SK-N-SH (cell line): ENCODE results near the gene C14orf180. TPM values are rescaled to one million over a fixed set of nuclear protein-coding genes. Genes with fewer than 3 reads are reported as not detected.

Source experiments
- CTCF ChIA-PET: fragments of 300-600, 350-600 bp; formaldehyde crosslinking; extraction: SDS; loops from one replicate; lab custom pipeline; 2021; lab: Yijun Ruan, JAX
- POLR2A ChIA-PET: fragments of 350-600 bp; sonication (Branson Sonifier 250); formaldehyde crosslinking; extraction: SDS; loops from one replicate; lab custom pipeline; 2020; ENCODE audit warnings: antibody characterized with exemption, inconsistent platforms; lab: Yijun Ruan, JAX
- DNase-seq: peaks from one replicate; pipeline ENCODE4 v3.0.0; 2012
- H2AFZ ChIP-seq: fragments of 200-600 bp; sonication (generic); 2 replicates; pipeline ENCODE4 v1.8.1; 2016; ENCODE audit warnings: antibody characterized with exemption, mild to moderate bottlenecking, low read depth
- H3F3A ChIP-seq: fragments of 200-600 bp; sonication (generic); replicated peaks from 2 replicates; pipeline ENCODE3; 2016; ENCODE audit warnings: antibody characterized with exemption, mild to moderate bottlenecking; ENCODE audit not compliant: insufficient read depth
- H3K27ac ChIP-seq, 2 experiments: fragments of 200-500 bp in 1 of 2; fragments of 200-600 bp in 1 of 2; sonication (Bioruptor generic) in 1 of 2; sonication (generic), shearing (Covaris generic) in 1 of 2; 2 replicates each; pipeline versions ENCODE4 v1.5.1 to v1.6.1; 2014 to 2016; ENCODE audit warnings: low read depth in 2 of 2, inconsistent platforms in 1 of 2, low read length in 1 of 2, mild to moderate bottlenecking in 1 of 2, mixed read lengths in 1 of 2
- H3K27me3 ChIP-seq: fragments of 200-600 bp; sonication (generic), shearing (Covaris generic); 2 replicates; pipeline ENCODE4 v1.6.1; 2016; ENCODE audit warnings: mixed run types; ENCODE audit not compliant: insufficient read depth
- H3K36me3 ChIP-seq, 2 experiments: fragments of 200-500 bp in 1 of 2; fragments of 200-600 bp in 1 of 2; sonication (Bioruptor generic) in 1 of 2; sonication (generic) in 1 of 2; replicated peaks in 1 of 2; 2 replicates each; pipeline versions ENCODE3 to v1.5.1; 2014 to 2016; ENCODE audit warnings: low read length in 1 of 2, mild to moderate bottlenecking in 1 of 2; ENCODE audit not compliant: insufficient read depth in 2 of 2, control insufficient read depth in 1 of 2
- H3K4me1 ChIP-seq, 2 experiments: fragments of 200-500 bp in 1 of 2; fragments of 200-600 bp in 1 of 2; sonication (Bioruptor generic) in 1 of 2; sonication (generic), shearing (Covaris generic) in 1 of 2; 2 replicates each; pipeline versions ENCODE4 v1.5.1 to v1.6.1; 2014 to 2016; ENCODE audit warnings: low read depth in 1 of 2, low read length in 1 of 2, mixed run types in 1 of 2; ENCODE audit not compliant: insufficient read depth in 2 of 2, control insufficient read depth in 1 of 2
- H3K4me2 ChIP-seq: fragments of 200-600 bp; sonication (generic), shearing (Covaris generic); 2 replicates; pipeline ENCODE4 v1.6.1; 2017; ENCODE audit warnings: mixed run types
- H3K4me3 ChIP-seq, 2 experiments: fragments of 200-500 bp in 1 of 2; fragments of 200-600 bp in 1 of 2; sonication (Bioruptor generic) in 1 of 2; sonication (generic), shearing (Covaris generic) in 1 of 2; 2 replicates each; pipeline versions ENCODE4 v1.5.1 to v1.8.1; 2014 to 2016; ENCODE audit warnings: low read depth in 2 of 2, inconsistent platforms in 1 of 2, low read length in 1 of 2, mild to moderate bottlenecking in 1 of 2, mixed read lengths in 1 of 2, moderate library complexity in 1 of 2
- H3K79me2 ChIP-seq: fragments of 200-600 bp; sonication (generic); 2 replicates; pipeline ENCODE4 v1.8.1; 2017; ENCODE audit warnings: mild to moderate bottlenecking; ENCODE audit not compliant: insufficient read depth
- H3K9ac ChIP-seq: fragments of 200-600 bp; sonication (generic); 2 replicates; pipeline ENCODE4 v1.6.1; 2017; ENCODE audit warnings: mixed run types
- H3K9me2 ChIP-seq: fragments of 200-600 bp; sonication (generic); 2 replicates; pipeline ENCODE4 v1.6.1; 2017; ENCODE audit warnings: mixed run types
- H3K9me3 ChIP-seq: fragments of 200-600 bp; sonication (generic); 2 replicates; pipeline ENCODE4 v1.6.1; 2017; ENCODE audit warnings: mixed run types, mild to moderate bottlenecking, moderate library complexity
- H4K20me1 ChIP-seq: fragments of 200-600 bp; sonication (generic); 2 replicates; pipeline ENCODE4 v1.6.1; 2017; ENCODE audit warnings: mild to moderate bottlenecking, mixed run types; ENCODE audit not compliant: insufficient read depth
- EP300 ChIP-seq, 2 experiments: IDR thresholded peaks; 2 replicates each; pipeline versions ENCODE4 v1.4.0 to v1.6.1; 2012; ENCODE audit warnings: borderline replicate concordance in 1 of 2, low read depth in 1 of 2, low read length in 1 of 2
- FOSL2 ChIP-seq: IDR thresholded peaks from 2 replicates; pipeline ENCODE4 v1.4.0; 2012; ENCODE audit warnings: low read depth, mild to moderate bottlenecking, moderate library complexity, borderline replicate concordance
- FOXJ3 ChIP-seq: sonication (generic); formaldehyde crosslinking; IDR thresholded peaks from 2 replicates; pipeline ENCODE4 v1.5.1; 2020; ENCODE audit warnings: mild to moderate bottlenecking, missing genetic modification reagents
- GABPA ChIP-seq: IDR thresholded peaks from 2 replicates; pipeline ENCODE4 v1.4.0; 2012; ENCODE audit warnings: low read depth, mild to moderate bottlenecking
- JUND ChIP-seq: IDR thresholded peaks from 2 replicates; pipeline ENCODE4 v1.4.0; 2012
- MEF2A ChIP-seq: IDR thresholded peaks from 2 replicates; pipeline ENCODE4 v1.4.0; 2012; ENCODE audit warnings: low read depth, borderline replicate concordance
- NRF1 ChIP-seq: IDR thresholded peaks from 2 replicates; pipeline ENCODE4 v1.6.1; 2012; ENCODE audit warnings: low read depth, mild to moderate bottlenecking, low read length
- PBX3 ChIP-seq: IDR thresholded peaks from 2 replicates; pipeline ENCODE4; 2012
- RCOR1 ChIP-seq: fragments of 150-350 bp; IDR thresholded peaks from 2 replicates; pipeline ENCODE4 v1.6.1; 2017; ENCODE audit warnings: antibody characterized with exemption, low read length
- SMC3 ChIP-seq: IDR thresholded peaks from 2 replicates; pipeline ENCODE4 v1.6.1; 2012; ENCODE audit warnings: low read depth, low read length, improper control_type of control experiment
- TAF1 ChIP-seq: IDR thresholded peaks from 2 replicates; pipeline ENCODE4 v1.6.1; 2012; ENCODE audit warnings: low read depth, mild to moderate bottlenecking, low read length, moderate library complexity, borderline replicate concordance
- TCF12 ChIP-seq: IDR thresholded peaks from 2 replicates; pipeline ENCODE4 v1.4.0; 2012
- USF1 ChIP-seq: IDR thresholded peaks from 2 replicates; pipeline ENCODE4 v1.4.0; 2012; ENCODE audit warnings: low read depth, borderline replicate concordance
- YY1 ChIP-seq: IDR thresholded peaks from 2 replicates; pipeline ENCODE4 v1.4.0; 2012; ENCODE audit warnings: low read depth, mild to moderate bottlenecking
- WGBS: methylation state at CpG from one replicate; pipeline ENCODE4 v1.1.6; 2017; ENCODE audit warnings: low lambda C conversion rate; 5-methylcytosine and 5-hydroxymethylcytosine counted together
- polyA plus RNA-seq, 3 experiments: library from polyadenylated mRNA; depleted of rRNA; stranded (reverse); fragments of >200 nt; gene quantifications; 2 replicates each; pipeline ENCODE4 v1.2.3, GENCODE V29; 2012

Gene C14orf180
- polyA plus RNA-seq, 1 of the 3 experiments (the other 2 are of a cell fraction), result not detected

- TF ChIP-seq USF1 (no peak), FOSL2 (no peak), JUND (no peak), PBX3 (no peak), YY1 (no peak), SMC3 (no peak), MEF2A (no peak)
- TF ChIP-seq, all 33 proteins: peak for 0
These were observed 32.8 kb upstream of the C14orf180 start (continued) for GRCh38 chr14:104546591-104547309.

- H3K4me2 ChIP-seq, result no peak overlapping the region
- H4K20me1 ChIP-seq, result no peaks in the 10 kb centered on the region
- H2AFZ ChIP-seq, result no peak overlapping the region
- ChIA-PET CTCF (interaction anchor here (3.6 kb wide), 1 partner anchor 16 kb away, joined by 13 read pairs; no protein-coding TSS in a partner anchor), POLR2A (no interaction called here)
- peaks cover 0 to 15% of the 10 kb centered on the region in 2 experiments; a peak in 2 of 4 replicates for H3K4me1 ChIP-seq
- no peak overlapping the region for H3K4me3 ChIP-seq
- H3K9me2 ChIP-seq, result no peaks in the 10 kb centered on the region
- no peaks in the 10 kb centered on the region for H3K27me3 ChIP-seq
- TF ChIP-seq EP300 (IDR thresholded peaks at IDR 0.05; ENCODE audit: borderline replicate concordance in 1 of 2, low read depth in 1 of 2, low read length in 1 of 2) (no peak), PBX3 (no peak), JUND (no peak), FOXJ3 (CRISPR knock-in tag) (no peak), NRF1 (no peak), RCOR1 (no peak), TAF1 (no peak), TCF12 (no peak), GABPA (no peak)
- H3K79me2 ChIP-seq, result no peaks in the 10 kb centered on the region
- H3K27ac ChIP-seq, result no peak overlapping the region
- H3K9me3 ChIP-seq, result no peaks in the 10 kb centered on the region
- H3K36me3 ChIP-seq, result no peaks in the 10 kb centered on the region
- DNase-seq, result peak; percentile 18
- no peaks in the 10 kb centered on the region for H3F3A ChIP-seq
- no peak overlapping the region for H3K9ac ChIP-seq
- 32% methylated on average over 4 of the region's 18 CpGs for WGBS
These were observed 32.1 kb upstream of the C14orf180 start for GRCh38 chr14:104547310-104547997.
